Nephron progenitor cell (in vitro differentiated cells): ENCODE results near the gene KIAA1328.

Source experiments
- DNase-seq: peaks from one replicate; pipeline ENCODE4 v3.0.0; 2021
- H3K27ac Mint-ChIP-seq: 2 replicates; pipeline ENCODE4 v1.8.0; 2021; ENCODE audit warnings: mild to moderate bottlenecking, moderate library complexity, mixed read lengths
- H3K27me3 Mint-ChIP-seq: 2 replicates; pipeline ENCODE4 v1.8.0; 2021; ENCODE audit warnings: mild to moderate bottlenecking, low read depth, mixed read lengths; ENCODE audit not compliant: poor library complexity
- H3K36me3 Mint-ChIP-seq: 2 replicates; pipeline ENCODE4 v1.8.0; 2021; ENCODE audit warnings: low read depth, mixed read lengths
- H3K4me1 Mint-ChIP-seq: 2 replicates; pipeline ENCODE4 v1.8.0; 2021; ENCODE audit warnings: mixed read lengths
- H3K4me3 Mint-ChIP-seq: 2 replicates; pipeline ENCODE4 v1.8.0; 2021; ENCODE audit warnings: mild to moderate bottlenecking, moderate library complexity, mixed read lengths
- H3K9me3 Mint-ChIP-seq: 2 replicates; pipeline ENCODE4 v1.8.0; 2021; ENCODE audit warnings: mild to moderate bottlenecking, moderate library complexity, mixed read lengths
- CTCF ChIP-seq: fragments of 200-600 bp; sonication (generic); IDR thresholded peaks from 2 replicates; pipeline ENCODE4 v1.5.0; 2021; ENCODE audit warnings: antibody characterized with exemption

KIAA1328 gene

GRCh38 chr18:37252342-37252741 lies 423.4 kb downstream of the KIAA1328 start:
- Mint-ChIP-seq H3K4me1 (peaks cover 45% of the 10 kb centered on the region), H3K27me3 (peaks cover 48% of the 10 kb centered on the region), H3K27ac (no peak overlapping the region), H3K9me3 (no peaks in the 10 kb centered on the region), H3K4me3 (peak overlapping the region; percentile 77), H3K36me3 (no peaks in the 10 kb centered on the region)
- no peak for DNase-seq
- TF ChIP-seq CTCF: no peak

- H3K27ac Mint-ChIP-seq: no peak overlapping the region
- TF ChIP-seq CTCF: no peak
- no peaks in the 10 kb centered on the region for H3K9me3 Mint-ChIP-seq
- peak overlapping the region; percentile 77 for H3K4me3 Mint-ChIP-seq
- H3K36me3 Mint-ChIP-seq: no peaks in the 10 kb centered on the region
- no peak for DNase-seq
- peaks cover 54% of the 10 kb centered on the region for H3K27me3 Mint-ChIP-seq
- peaks cover 45% of the 10 kb centered on the region for H3K4me1 Mint-ChIP-seq
Measured at GRCh38 chr18:37252854-37253393, 424.0 kb downstream of the KIAA1328 start.

- TF ChIP-seq CTCF: no peak
- peak; percentile 83 for DNase-seq
- Mint-ChIP-seq H3K9me3 (no peaks in the 10 kb centered on the region), H3K36me3 (no peaks in the 10 kb centered on the region), H3K27me3 (peaks cover 60% of the 10 kb centered on the region), H3K4me3 (peak overlapping the region; percentile 81), H3K27ac (no peak overlapping the region), H3K4me1 (peaks cover 45% of the 10 kb centered on the region)
Measured at GRCh38 chr18:37253394-37254235, 424.7 kb downstream of the KIAA1328 start.

- H3K4me3 Mint-ChIP-seq: peak overlapping the region; percentile 75
- TF ChIP-seq CTCF: no peak
- peaks cover 39% of the 10 kb centered on the region for H3K4me1 Mint-ChIP-seq
- no peak for DNase-seq
- no peak overlapping the region for H3K27ac Mint-ChIP-seq
- H3K27me3 Mint-ChIP-seq: peaks cover 65% of the 10 kb centered on the region
- no peaks in the 10 kb centered on the region for H3K9me3 Mint-ChIP-seq
- no peaks in the 10 kb centered on the region for H3K36me3 Mint-ChIP-seq
Measured at GRCh38 chr18:37254236-37254754, 425.4 kb downstream of the KIAA1328 start.

GRCh38 chr18:37254973-37255372 lies 426.0 kb downstream of the KIAA1328 start:
- H3K4me1 Mint-ChIP-seq: peaks cover 35% of the 10 kb centered on the region
- DNase-seq: no peak
- H3K9me3 Mint-ChIP-seq: no peaks in the 10 kb centered on the region
- no peak for TF ChIP-seq CTCF
- H3K27me3 Mint-ChIP-seq: peaks cover 69% of the 10 kb centered on the region
- H3K36me3 Mint-ChIP-seq: no peaks in the 10 kb centered on the region
- peak overlapping the region; percentile 75 for H3K4me3 Mint-ChIP-seq
- H3K27ac Mint-ChIP-seq: no peak overlapping the region
